HepG2 (cell line): ENCODE data around the gene NUB1.

Source experiments
- MXD3 ChIP-seq: IDR thresholded peaks from 2 replicates; pipeline ENCODE4 v1.6.1; 2016; ENCODE audit warnings: mild to moderate bottlenecking, missing biosample characterization, missing genetic modification reagents
- TAF1 ChIP-seq: sonication (generic); formaldehyde crosslinking; IDR thresholded peaks from 2 replicates; pipeline ENCODE4 v1.4.0; 2020; ENCODE audit warnings: missing genetic modification reagents
- TF ChIP-seq, protein P1 (sequence below): sonication (generic); formaldehyde crosslinking; IDR thresholded peaks from 2 replicates; pipeline ENCODE4 v1.4.0; 2020; ENCODE audit warnings: missing genetic modification reagents, borderline replicate concordance

GRCh38 chr7:151298765-151299164 lies 42.8 kb upstream of the NUB1 start:
- TF ChIP-seq, protein P1, sequence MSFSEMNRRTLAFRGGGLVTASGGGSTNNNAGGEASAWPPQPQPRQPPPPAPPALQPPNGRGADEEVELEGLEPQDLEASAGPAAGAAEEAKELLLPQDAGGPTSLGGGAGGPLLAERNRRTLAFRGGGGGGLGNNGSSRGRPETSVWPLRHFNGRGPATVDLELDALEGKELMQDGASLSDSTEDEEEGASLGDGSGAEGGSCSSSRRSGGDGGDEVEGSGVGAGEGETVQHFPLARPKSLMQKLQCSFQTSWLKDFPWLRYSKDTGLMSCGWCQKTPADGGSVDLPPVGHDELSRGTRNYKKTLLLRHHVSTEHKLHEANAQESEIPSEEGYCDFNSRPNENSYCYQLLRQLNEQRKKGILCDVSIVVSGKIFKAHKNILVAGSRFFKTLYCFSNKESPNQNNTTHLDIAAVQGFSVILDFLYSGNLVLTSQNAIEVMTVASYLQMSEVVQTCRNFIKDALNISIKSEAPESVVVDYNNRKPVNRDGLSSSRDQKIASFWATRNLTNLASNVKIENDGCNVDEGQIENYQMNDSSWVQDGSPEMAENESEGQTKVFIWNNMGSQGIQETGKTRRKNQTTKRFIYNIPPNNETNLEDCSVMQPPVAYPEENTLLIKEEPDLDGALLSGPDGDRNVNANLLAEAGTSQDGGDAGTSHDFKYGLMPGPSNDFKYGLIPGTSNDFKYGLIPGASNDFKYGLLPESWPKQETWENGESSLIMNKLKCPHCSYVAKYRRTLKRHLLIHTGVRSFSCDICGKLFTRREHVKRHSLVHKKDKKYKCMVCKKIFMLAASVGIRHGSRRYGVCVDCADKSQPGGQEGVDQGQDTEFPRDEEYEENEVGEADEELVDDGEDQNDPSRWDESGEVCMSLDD (CRISPR knock-in tag), result no peak
- TF ChIP-seq MXD3 (no peak), TAF1 (CRISPR knock-in tag) (no peak)
